GM18907 (cell line): ENCODE data around the gene WDR62.

ENCODE experiments used
- ATAC-seq: cut with Tn5 transposase; IDR thresholded peaks from one replicate; pipeline ENCODE4 v1.9.1; 2021; ENCODE audit warnings: mild to moderate bottlenecking, moderate library complexity; ENCODE audit not compliant: unreplicated experiment

WDR62 gene

DNA sequence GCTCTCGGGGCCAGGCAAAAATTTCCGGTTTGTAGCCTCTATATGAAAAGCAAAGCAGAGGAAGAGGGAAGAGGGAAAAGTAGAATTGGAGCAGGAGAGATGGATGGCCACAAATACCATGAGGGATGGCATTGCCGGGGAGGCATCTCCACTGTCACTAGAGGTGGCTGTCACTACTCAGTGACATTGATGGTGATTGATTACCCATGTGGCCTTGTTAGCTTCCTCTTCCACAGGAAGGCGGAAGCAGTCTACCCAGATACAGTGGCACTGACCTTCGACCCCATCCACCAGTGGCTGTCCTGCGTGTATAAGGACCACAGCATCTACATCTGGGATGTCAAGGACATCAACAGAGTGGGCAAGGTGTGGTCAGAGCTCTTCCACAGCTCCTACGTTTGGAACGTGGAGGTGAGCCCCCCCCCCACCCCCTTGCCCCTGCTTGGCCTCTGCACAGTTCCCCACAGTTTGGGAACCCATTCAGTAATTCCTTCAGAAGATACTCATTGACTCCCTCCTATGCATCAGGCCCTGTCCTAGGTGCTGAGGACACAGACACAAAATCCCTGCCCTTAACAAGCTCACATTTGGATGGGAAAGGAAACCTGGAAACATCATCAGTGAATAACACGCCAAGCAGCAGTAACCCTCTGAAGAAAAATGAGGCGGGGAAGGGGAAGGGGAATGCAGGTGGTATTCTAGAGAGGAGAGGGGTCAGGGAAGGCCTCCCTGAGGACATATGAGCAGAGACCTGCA lies 18.6 kb downstream of the WDR62 start:
- no peak for ATAC-seq

DNA sequence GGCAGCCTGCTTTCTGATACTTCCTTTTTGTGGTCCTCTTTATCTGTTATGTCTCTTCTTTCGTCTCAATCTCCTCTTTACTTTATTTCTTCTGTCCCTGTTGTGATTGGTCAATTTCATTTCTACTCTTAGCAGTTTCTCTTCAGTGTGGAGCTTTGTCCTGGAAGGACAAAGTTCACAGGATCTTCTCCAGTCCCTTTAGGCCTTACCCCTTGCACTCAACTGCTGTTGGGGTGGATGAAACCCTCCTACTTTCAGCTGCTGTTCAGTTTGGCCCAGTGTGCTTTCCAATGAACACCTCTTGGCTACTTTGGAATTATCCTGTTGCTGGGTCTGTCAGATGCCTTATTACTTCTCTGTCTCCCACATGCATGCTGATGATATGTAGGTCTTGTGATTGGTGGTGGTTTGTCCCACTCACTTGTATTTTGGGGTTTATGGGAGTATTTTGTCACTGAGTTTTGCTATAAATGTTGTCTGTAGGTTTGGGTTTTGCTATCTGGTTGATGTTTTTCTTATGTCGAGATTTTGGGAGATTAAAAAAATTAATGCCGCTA lies 24.8 kb downstream of the WDR62 start:
- no peak for ATAC-seq

DNA sequence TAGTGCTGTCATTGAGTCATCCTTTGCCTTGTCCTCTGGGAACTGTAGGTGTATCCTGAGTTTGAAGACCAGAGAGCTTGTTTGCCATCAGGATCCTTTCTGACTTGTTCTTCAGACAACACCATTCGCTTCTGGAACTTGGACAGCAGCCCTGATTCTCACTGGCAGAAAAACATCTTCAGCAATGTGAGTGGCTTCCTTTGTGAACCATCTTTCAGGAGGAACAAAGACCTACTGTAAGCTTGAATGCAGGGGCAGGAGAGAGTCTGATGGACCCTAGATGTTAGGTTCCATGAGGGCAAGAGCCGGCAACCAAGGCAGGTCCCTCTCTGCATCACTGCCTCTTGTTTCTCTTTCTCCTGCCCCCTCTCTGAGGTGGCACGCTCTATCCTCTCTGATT lies 26.7 kb downstream of the WDR62 start:
- ATAC-seq = no peak

GRCh38 chr19:36081894-36082293 lies 27.2 kb downstream of the WDR62 start:
- ATAC-seq = no peak

GRCh38 chr19:36082916-36083315 lies 28.2 kb downstream of the WDR62 start:
- no peak for ATAC-seq

GRCh38 chr19:36084231-36085009 lies 29.7 kb downstream of the WDR62 start:
- ATAC-seq = no peak

- ATAC-seq = no peak
These were observed 31.6 kb downstream of the WDR62 start for GRCh38 chr19:36086326-36086725.

DNA sequence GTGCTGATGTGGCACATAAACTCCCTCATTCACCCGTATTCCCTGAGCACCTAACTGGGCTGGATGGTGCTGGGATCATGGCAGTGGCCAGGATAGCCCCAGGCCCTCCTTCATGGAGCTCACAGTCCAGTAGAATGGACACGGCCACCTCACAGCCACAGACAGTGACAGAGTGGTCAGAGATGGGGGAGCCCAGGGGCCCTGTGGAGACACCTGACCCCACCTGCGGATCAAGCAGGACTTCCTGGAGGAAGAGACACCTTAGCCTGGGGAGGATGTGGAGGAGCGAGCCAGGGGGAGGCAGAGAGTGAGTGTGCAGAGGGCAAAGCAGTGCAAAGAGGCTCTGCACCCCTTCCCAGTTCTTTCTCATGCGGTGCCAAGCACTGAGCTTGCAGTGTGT lies 35.1 kb downstream of the WDR62 start:
- ATAC-seq = no peak

DNA sequence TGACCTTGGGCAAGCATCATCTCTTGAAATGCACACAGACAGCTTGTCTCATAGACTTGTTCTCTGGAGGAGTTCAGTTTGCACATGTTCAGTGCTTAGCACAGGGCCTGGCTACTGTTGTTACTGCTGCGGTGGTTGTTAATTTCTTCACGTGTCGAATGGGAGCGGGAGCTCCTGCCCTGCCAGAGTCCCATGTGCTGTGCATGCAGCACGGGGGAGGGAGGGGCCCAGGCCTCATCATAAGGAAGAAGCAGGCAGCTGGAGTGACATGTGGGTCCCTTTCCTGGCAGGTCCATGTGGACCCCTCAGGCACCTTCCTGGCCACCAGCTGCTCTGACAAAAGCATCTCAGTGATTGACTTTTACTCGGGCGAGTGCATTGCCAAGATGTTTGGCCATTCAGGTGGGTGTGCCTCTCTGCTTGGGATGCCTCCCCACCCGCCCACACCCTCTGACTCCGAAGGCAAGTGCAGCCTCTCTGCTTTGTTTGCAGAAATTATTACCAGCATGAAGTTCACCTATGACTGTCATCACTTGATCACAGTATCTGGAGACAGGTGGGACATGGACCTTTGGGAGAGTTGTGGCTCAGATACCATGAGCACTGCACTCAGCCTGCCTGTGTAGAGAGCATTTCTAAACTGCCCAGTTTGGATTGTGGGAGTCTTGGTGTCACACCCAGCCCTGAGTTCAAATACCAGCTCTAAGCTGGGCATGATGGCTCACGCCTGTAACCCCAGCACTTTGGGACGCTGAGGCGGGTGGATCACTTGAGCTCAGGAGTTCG lies 36.4 kb downstream of the WDR62 start:
- ATAC-seq = no peak

DNA sequence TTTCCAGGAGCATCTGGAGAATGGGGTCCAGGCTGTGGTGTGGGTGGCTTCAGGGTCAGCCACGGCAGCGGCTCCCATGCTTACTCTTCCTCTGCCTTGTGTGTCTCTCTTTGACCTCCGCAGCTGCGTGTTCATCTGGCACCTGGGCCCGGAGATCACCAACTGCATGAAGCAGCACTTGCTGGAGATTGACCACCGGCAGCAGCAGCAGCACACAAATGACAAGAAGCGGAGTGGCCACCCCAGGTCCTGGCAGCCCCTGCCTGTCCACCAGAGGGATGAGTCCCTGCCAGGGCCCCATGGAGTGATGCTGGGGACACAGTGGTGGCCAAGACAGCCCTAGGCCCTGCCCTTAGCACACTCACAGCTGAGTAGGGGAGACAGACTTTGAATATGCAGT lies 37.9 kb downstream of the WDR62 start:
- no peak for ATAC-seq

DNA sequence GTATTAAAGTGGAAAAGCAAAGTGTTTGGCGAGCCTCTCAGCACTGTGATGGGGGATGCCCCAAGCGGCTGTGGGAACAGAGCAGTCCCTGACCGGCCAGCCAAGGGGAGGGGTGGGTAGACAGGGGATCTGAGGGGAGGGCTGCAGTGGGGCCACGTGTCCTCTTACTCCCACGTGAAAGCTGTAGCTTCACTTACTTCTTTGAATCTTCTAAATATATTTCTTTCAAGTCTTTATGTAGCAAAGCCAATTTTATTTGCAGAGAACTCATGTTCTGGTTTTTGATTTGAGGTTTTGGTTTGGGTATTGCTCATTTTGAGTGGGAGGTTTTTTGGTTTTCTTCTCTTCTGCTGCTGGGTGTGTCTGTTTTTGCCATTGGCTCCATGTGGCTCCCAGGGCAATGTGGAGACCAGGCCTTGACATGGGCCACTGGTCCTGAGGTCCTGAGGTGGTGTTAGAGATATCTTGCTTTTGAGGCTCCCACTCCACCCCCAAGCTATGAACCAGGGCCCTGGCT lies 38.5 kb downstream of the WDR62 start:
- ATAC-seq = no peak

GRCh38 chr19:36093687-36094086 lies 39.0 kb downstream of the WDR62 start:
- no peak for ATAC-seq

DNA sequence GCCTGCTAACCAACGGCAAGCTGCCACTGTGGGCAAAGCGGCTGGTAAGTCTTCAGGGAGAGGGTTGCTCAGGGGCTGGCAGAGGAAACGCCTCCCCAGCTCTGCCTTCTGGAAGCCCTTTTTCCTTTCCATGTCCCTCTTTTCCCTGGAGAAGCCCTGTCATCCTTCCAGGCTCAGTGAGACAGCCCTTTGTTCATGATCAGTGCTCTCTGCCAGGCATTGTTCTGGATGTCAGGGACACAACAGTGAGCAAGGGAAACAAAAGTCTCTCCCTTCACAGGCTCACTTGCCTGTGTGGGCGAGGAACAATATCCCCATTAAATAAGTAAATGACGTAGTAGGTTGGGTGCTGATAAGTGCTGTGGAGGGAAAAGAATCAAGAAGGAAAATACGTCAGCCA lies 42.3 kb downstream of the WDR62 start:
- ATAC-seq = no peak

DNA sequence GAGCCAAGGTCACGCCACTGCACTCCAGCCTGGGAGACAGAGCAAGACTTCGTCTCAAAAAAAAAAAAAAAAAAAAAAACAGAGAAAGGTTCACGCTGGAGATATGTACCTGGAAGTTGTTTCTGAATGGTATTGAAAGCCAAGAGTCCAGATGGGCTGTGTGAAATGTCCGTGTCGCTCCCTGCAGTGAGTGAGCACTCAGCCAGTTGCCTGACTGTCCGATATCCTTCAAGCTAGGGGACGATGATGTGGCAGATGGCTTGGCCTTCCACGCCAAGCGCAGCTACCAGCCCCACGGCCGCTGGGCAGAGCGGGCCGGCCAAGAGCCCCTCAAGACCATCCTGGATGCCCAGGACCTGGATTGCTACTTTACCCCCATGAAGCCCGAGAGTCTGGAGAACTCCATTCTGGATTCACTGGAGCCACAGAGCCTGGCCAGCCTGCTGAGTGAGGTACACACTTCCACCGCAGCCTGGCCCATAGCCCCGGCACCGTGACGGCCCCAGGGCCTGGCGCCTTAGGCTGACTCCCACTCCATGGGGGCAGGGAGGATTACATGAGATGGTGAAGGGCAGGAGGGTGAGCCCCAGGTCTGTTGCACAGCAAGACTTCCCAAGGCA lies 44.6 kb downstream of the WDR62 start:
- ATAC-seq = no peak

DNA sequence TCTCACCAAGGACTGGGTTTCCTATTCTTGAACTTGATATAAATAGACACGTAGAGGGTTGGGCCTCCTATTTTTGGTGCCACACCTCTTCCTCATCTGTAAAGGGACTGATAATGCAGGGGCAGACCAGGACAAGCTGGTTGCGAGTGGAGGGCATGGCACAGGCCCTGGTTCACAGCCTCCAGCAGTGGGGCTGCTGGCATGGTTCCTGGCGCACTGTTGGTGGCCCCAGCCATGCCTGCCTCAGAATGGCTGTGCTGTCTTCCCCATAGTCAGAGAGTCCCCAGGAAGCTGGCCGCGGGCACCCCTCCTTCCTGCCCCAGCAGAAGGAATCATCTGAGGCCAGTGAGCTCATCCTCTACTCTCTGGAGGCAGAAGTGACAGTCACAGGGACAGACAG lies 45.8 kb downstream of the WDR62 start:
- no peak for ATAC-seq

GRCh38 chr19:36101550-36102327 lies 47.0 kb downstream of the WDR62 start:
- ATAC-seq = no peak

DNA sequence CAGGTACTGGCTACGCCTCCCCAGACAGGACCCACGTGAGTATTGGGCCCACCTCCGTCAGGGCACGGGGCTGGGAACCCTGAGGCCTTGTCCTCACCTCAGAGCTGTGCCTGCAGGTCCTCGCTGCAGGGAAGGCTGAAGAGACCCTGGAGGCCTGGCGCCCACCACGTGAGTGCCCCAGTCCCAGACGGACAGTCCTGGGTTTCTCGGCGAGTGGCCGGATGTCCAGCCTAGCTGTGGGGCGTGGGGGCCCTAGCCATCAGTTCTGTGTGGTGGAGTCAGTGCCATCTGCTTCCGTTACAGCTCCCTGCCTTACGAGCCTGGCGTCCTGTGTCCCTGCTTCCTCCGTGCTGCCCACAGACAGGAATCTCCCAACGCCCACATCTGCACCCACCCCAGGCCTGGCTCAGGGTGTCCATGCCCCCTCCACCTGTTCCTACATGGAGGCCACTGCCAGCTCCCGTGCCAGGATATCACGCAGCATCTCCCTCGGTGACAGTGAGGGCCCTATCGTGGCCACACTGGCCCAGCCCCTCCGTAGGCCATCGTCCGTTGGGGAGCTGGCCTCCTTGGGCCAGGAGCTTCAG lies 48.4 kb downstream of the WDR62 start:
- ATAC-seq = no peak

GRCh38 chr19:36103842-36104552 lies 49.3 kb downstream of the WDR62 start:
- ATAC-seq = no peak

DNA sequence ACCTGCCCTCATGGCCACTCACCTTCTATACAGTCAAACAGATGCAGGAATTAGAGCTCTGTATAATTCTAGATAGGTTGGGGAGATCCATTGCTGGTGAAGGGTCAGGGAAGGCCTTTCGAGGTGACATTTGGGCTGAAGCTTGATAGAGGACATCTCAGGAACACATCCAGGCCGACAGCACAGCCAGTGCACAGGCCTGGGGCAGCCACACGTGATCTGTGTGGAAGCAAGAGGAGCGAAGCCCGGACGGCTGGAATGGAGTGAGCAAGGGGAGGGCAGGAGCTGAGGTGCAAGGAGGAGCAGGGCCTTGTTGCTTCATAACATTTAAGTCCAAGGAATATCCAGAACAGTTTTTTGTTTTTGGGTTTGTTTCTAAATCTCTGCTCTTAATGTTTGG lies 51.7 kb downstream of the WDR62 start:
- no peak for ATAC-seq
